Prostate gland (tissue), 2 donors: ENCODE data around the gene IFRD2. TPM values are rescaled to one million over a fixed set of nuclear protein-coding genes. Genes with fewer than 3 reads are reported as not detected.
"Not testable (repeated sequence)": the region's sequence is repeated elsewhere in the genome, so short reads cannot be mapped to it uniquely, and the experiment has no call there.

ENCODE experiments used
- DNase-seq: peaks from one replicate; pipeline ENCODE4 v3.0.0-alpha.2; 2019; ENCODE audit warnings: low spot score
- H3K27ac ChIP-seq, 2 donors: fragments of 200-600 bp; sonication (generic); 2 replicates each; pipeline ENCODE4 v1.5.1; 2017 to 2019
- H3K27me3 ChIP-seq: fragments of 200-600 bp; sonication (generic); replicated peaks from 2 replicates; pipeline ENCODE4 v1.5.1; 2019; ENCODE audit not compliant: insufficient read depth
- H3K36me3 ChIP-seq, 2 donors: fragments of 200-600 bp; sonication (generic); 1 replicate in 1 of 2; 2 replicates in 1 of 2; pipeline versions ENCODE4 v1.5.1 to v1.8.1; 2017 to 2019
- H3K4me1 ChIP-seq: fragments of 200-600 bp; sonication (generic); replicated peaks from 2 replicates; pipeline ENCODE4 v1.5.1; 2019
- H3K4me3 ChIP-seq, 2 donors: fragments of 200-600 bp; sonication (generic); 2 replicates each; pipeline ENCODE4 v1.5.1; 2017 to 2019
- H3K9me3 ChIP-seq: fragments of 200-600 bp; sonication (generic); 2 replicates; pipeline ENCODE4 v1.5.1; 2017
- POLR2A ChIP-seq: fragments of 450-650 bp; IDR thresholded peaks from one replicate; pipeline ENCODE4 v1.6.1; 2016; ENCODE audit warnings: antibody characterized with exemption, mild to moderate bottlenecking
- POLR2AphosphoS5 ChIP-seq: sonication (generic); formaldehyde crosslinking; IDR thresholded peaks from one replicate; pipeline ENCODE4 v1.6.1; 2017; ENCODE audit warnings: antibody characterized with exemption
- WGBS: methylation state at CpG from one replicate; pipeline ENCODE4 v1.1.5; 2018; 5-methylcytosine and 5-hydroxymethylcytosine counted together
- intact Hi-C: fragments of 100-400 bp; cut with DNase I; formaldehyde crosslinking; loops from one replicate; pipeline ENCODE4 v1.14.2; 2022
- total RNA-seq, 2 donors: library from RNA; depleted of rRNA; stranded (reverse); fragments of >200 nt; gene quantifications; one replicate each; pipeline ENCODE4 v1.1.0, GENCODE V29; 2016
- TF ChIP-seq, protein P1 (sequence below), 4 experiments: fragments of 200-600 bp in 2 of 4; fragments of 450-650 bp in 2 of 4; sonication (generic) in 2 of 4; IDR thresholded peaks; 1 replicate in 3 of 4; 2 replicates in 1 of 4; pipeline ENCODE4 v1.5.1; 2016 to 2019; ENCODE audit warnings: antibody characterized with exemption in 4 of 4, mild to moderate bottlenecking in 2 of 4, moderate library complexity in 2 of 4

IFRD2 gene
- total RNA-seq, 2 donors from 2014 or later = 93.0 to 99.9 TPM

- peak; percentile 48 for TF ChIP-seq POLR2AphosphoS5
- TF ChIP-seq, protein P1, sequence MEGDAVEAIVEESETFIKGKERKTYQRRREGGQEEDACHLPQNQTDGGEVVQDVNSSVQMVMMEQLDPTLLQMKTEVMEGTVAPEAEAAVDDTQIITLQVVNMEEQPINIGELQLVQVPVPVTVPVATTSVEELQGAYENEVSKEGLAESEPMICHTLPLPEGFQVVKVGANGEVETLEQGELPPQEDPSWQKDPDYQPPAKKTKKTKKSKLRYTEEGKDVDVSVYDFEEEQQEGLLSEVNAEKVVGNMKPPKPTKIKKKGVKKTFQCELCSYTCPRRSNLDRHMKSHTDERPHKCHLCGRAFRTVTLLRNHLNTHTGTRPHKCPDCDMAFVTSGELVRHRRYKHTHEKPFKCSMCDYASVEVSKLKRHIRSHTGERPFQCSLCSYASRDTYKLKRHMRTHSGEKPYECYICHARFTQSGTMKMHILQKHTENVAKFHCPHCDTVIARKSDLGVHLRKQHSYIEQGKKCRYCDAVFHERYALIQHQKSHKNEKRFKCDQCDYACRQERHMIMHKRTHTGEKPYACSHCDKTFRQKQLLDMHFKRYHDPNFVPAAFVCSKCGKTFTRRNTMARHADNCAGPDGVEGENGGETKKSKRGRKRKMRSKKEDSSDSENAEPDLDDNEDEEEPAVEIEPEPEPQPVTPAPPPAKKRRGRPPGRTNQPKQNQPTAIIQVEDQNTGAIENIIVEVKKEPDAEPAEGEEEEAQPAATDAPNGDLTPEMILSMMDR (IDR thresholded peaks at IDR 0.05) = no peak
- TF ChIP-seq POLR2A = no peak
- H3K27ac ChIP-seq = peak overlapping the region; percentile 80 to 81
- H3K4me1 ChIP-seq = peaks cover 28% of the 10 kb centered on the region
- peak; percentile 52 for DNase-seq
- H3K9me3 ChIP-seq = no peaks in the 10 kb centered on the region
- intact Hi-C loops = no loop called here
- no peak overlapping the region for H3K4me3 ChIP-seq
- H3K36me3 ChIP-seq = no peaks in the 10 kb centered on the region
- no peaks in the 10 kb centered on the region for H3K27me3 ChIP-seq
- WGBS = 10% methylated on average over 7 of the region's 7 CpGs
These were observed 27.8 kb downstream of the IFRD2 start for GRCh38 chr3:50264383-50264963.

- Histone ChIP-seq H3K27me3 (no peaks in the 10 kb centered on the region), H3K36me3 (no peaks in the 10 kb centered on the region), H3K9me3 (no peaks in the 10 kb centered on the region), H3K4me3 (no peak overlapping the region), H3K27ac (peak overlapping the region; percentile 80 to 81), H3K4me1 (peaks cover 21% of the 10 kb centered on the region)
- no peak for DNase-seq
- TF ChIP-seq POLR2AphosphoS5 (no peak), POLR2A (no peak)
- TF ChIP-seq, protein P1 (IDR thresholded peaks at IDR 0.05) = no peak
- 63% methylated on average over 6 of the region's 6 CpGs for WGBS
- intact Hi-C loops = no loop called here
These were observed 28.5 kb downstream of the IFRD2 start for GRCh38 chr3:50263478-50264382.

- H3K4me1 ChIP-seq = peaks cover 21% of the 10 kb centered on the region
- intact Hi-C loops = no loop called here
- no peaks in the 10 kb centered on the region for H3K27me3 ChIP-seq
- H3K4me3 ChIP-seq = no peak overlapping the region
- WGBS = 85% methylated on average over 7 of the region's 7 CpGs
- H3K9me3 ChIP-seq = no peaks in the 10 kb centered on the region
- TF ChIP-seq, protein P1 (IDR thresholded peaks at IDR 0.05) = no peak
- no peak for TF ChIP-seq POLR2AphosphoS5
- no peak for TF ChIP-seq POLR2A
- H3K27ac ChIP-seq = no peak overlapping the region
- peaks cover 2 to 5% of the 10 kb centered on the region in 2 donors for H3K36me3 ChIP-seq
- no peak for DNase-seq
These were observed 29.5 kb downstream of the IFRD2 start for GRCh38 chr3:50262778-50263177.

DNA sequence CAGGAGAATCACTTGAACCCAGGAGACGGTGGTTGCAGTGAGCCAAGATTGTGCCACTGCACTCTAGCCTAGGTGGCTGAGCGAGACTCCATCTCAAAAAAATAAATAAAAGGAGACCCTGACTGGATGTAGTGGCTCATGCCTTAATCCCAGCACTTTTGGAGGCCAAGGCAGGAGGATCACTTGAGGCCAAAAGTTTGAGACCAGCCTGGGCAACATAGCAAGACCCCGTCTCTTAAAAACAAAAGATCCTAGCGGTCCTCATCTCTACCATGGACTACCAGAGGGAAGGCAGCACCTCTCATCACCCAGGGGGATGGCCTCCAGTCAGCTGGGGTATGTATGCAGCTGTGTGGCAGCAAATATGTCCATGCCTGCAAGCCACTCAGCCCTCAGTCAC, 30.0 kb downstream of the IFRD2 start:
- H3K36me3 ChIP-seq, H3K27ac ChIP-seq, H3K9me3 ChIP-seq, intact Hi-C loops, H3K27me3 ChIP-seq, H3K4me3 ChIP-seq, DNase-seq: not testable (repeated sequence)
- WGBS = 100% methylated on average over 4 of the region's 4 CpGs
- peaks cover 21% of the 10 kb centered on the region for H3K4me1 ChIP-seq

DNA sequence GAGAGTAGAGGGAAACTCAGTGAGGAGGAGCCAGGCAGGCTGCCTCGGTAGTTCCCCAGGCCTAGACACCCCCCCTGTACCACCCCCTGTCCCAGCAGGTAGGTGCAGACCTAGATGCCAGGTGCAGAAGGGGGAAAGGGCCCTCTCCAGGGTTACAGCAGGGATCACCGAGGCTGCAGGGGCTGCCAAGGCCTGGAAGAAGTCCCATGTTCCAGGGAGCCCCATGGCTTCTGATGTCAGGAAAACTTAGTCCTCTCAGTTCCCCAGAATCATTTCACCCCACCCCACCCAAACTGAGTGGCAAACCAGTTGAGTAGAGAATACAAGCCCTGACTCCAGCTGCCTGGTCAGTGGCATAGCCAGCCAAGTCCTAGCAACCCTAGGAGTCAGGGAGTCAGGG, 30.7 kb downstream of the IFRD2 start:
- H3K36me3 ChIP-seq = peaks cover 15 to 16% of the 10 kb centered on the region in 2 donors
- TF ChIP-seq POLR2A = no peak
- TF ChIP-seq POLR2AphosphoS5 = no peak
- TF ChIP-seq, protein P1 (IDR thresholded peaks at IDR 0.05) = no peak
- H3K27ac ChIP-seq = peak overlapping the region; percentile 96 to 98
- peaks cover 16% of the 10 kb centered on the region for H3K4me1 ChIP-seq
- DNase-seq = no peak
- H3K27me3 ChIP-seq = no peaks in the 10 kb centered on the region
- no peaks in the 10 kb centered on the region for H3K9me3 ChIP-seq
- H3K4me3 ChIP-seq = no peak overlapping the region
- 51% methylated on average over 2 of the region's 2 CpGs for WGBS
- intact Hi-C loops = loop anchor here (2.0 kb wide), 1 partner anchor 61 kb away; the partner anchor contains the start of gene HYAL2
